CD4-positive, alpha-beta T cell (primary cell): ENCODE results near the gene IDNK. TPM values are rescaled to one million over a fixed set of nuclear protein-coding genes. Genes with fewer than 3 reads are reported as not detected.

Source experiments
- ATAC-seq: fragments of 200-7000 bp; cut with Tn5 transposase; one replicate; pipeline ENCODE4 v1.10.0; 2022; ENCODE audit warnings: mild to moderate bottlenecking; ENCODE audit not compliant: poor library complexity
- CTCF ChIA-PET: fragments of 350-600 bp; sonication (Branson Sonifier 250); formaldehyde crosslinking; loops from one replicate; lab custom pipeline; 2021; ENCODE audit warnings: antibody characterized with exemption, inconsistent platforms; lab: Charles Lee
- POLR2A ChIA-PET: fragments of 350-600 bp; sonication (Branson Sonifier 250); formaldehyde crosslinking; loops from one replicate; lab custom pipeline; 2021; ENCODE audit warnings: antibody characterized with exemption, inconsistent platforms; lab: Charles Lee
- DNase-seq, 14 experiments: peaks; one replicate each; pipeline ENCODE4 v3.0.0-alpha.2; 2013 to 2020; ENCODE audit warnings: mixed read lengths in 2 of 14
- H3K27ac ChIP-seq, 2 donors: one replicate each; pipeline versions ENCODE4 v1.5.1 to v1.7.0; 2013; ENCODE audit warnings: low read length in 2 of 2, low read depth in 1 of 2, mild to moderate bottlenecking in 1 of 2
- H3K27me3 ChIP-seq, 2 experiments: 1 replicate in 1 of 2; 2 replicates in 1 of 2; pipeline versions ENCODE4 v1.6.1 to v1.7.0; 2013; ENCODE audit warnings: low read length in 2 of 2, control low read depth in 1 of 2, mild to moderate bottlenecking in 1 of 2, moderate library complexity in 1 of 2; ENCODE audit not compliant: insufficient read depth in 2 of 2, control insufficient read depth in 1 of 2
- H3K36me3 ChIP-seq: one replicate; pipeline ENCODE4 v1.6.1; 2013; ENCODE audit warnings: low read length, control low read depth; ENCODE audit not compliant: insufficient read depth
- H3K4me1 ChIP-seq: one replicate; pipeline ENCODE4 v1.6.1; 2013; ENCODE audit warnings: low read length, control low read depth; ENCODE audit not compliant: insufficient read depth
- H3K4me3 ChIP-seq: one replicate; pipeline ENCODE4 v1.5.1; 2013; ENCODE audit warnings: mild to moderate bottlenecking, low read length, moderate library complexity
- H3K9me3 ChIP-seq, 2 experiments: 1 replicate in 1 of 2; 2 replicates in 1 of 2; pipeline versions ENCODE4 v1.6.1 to v1.7.0; 2013; ENCODE audit warnings: low read length in 2 of 2, mild to moderate bottlenecking in 2 of 2, control low read depth in 1 of 2, moderate library complexity in 1 of 2; ENCODE audit not compliant: control insufficient read depth in 1 of 2, insufficient read depth in 1 of 2
- H3K27ac Mint-ChIP-seq: one replicate; pipeline ENCODE4 v1.8.0; 2020; ENCODE audit warnings: mixed read lengths
- H3K27me3 Mint-ChIP-seq: one replicate; pipeline ENCODE4 v1.8.0; 2021; ENCODE audit warnings: mixed read lengths
- H3K36me3 Mint-ChIP-seq: one replicate; pipeline ENCODE4 v1.8.0; 2021; ENCODE audit warnings: low read depth, mixed read lengths
- H3K4me1 Mint-ChIP-seq: one replicate; pipeline ENCODE4 v1.8.0; 2021; ENCODE audit warnings: low read depth, mixed read lengths
- H3K4me3 Mint-ChIP-seq: one replicate; pipeline ENCODE4 v1.8.0; 2020; ENCODE audit warnings: mild to moderate bottlenecking, mixed read lengths
- H3K9me3 Mint-ChIP-seq: one replicate; pipeline ENCODE4 v1.8.0; 2020; ENCODE audit warnings: mixed read lengths
- intact Hi-C, 2 experiments: fragments of 100-400 bp; cut with DNase I in 1 of 2; cut with micrococcal nuclease in 1 of 2; formaldehyde crosslinking; loops; one replicate each; pipeline versions ENCODE4 v1.15.1 to v1.9.0; 2023 to 2025; cut with DNase I, micrococcal nuclease
- total RNA-seq, 174 experiments: library from RNA in 2 of 174; stranded (reverse) in 2 of 174; gene quantifications; one replicate each; pipeline ENCODE4 v1.2.3 and lab custom pipeline; 2021 to 2026
- TF ChIP-seq, protein P1 (sequence below): fragments of 200-600 bp; IDR thresholded peaks from one replicate; pipeline ENCODE4 v1.8.0; 2022; ENCODE audit warnings: antibody characterized with exemption, mild to moderate bottlenecking

IDNK gene
- total RNA-seq, 2 experiments from 2014 or later = 5.4 to 5.6 TPM

DNA sequence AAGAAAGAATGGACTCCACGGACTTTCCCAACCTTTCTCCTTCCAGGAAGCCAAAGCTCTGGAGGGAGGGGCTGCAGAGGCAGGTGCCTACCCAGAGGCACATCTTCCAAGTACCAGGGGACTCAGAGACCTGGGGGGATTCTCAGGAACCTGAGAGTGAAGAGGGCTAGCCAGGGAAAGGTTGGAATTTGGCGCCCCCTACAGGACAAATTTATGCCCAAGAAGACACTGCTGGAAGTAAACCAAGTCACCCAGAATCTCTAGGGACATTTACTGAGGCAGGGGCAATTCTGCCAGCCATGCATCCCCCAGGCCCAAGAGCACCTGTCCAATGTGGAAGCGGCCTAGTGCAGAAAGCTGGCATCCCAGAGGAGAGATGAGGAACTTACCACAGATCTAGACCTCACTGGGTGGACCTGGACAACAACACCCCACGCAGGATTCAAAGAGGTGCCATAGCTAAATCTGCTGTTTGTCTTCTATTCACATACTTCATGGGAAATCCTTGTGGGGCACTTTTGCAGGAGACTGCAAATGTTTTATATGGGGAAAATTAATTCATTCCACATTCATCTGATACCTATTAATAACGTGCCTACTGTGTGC lies 25.9 kb upstream of the IDNK start:
- Histone ChIP-seq H3K27me3 (no peaks in the 10 kb centered on the region), H3K9me3 (no peaks in the 10 kb centered on the region), H3K36me3 (no peaks in the 10 kb centered on the region), H3K4me3 (no peak overlapping the region), H3K4me1 (no peaks in the 10 kb centered on the region), H3K27ac (no peak overlapping the region)
- no peaks in the 10 kb centered on the region for H3K36me3 Mint-ChIP-seq
- ChIA-PET POLR2A (no interaction called here), CTCF (no interaction called here)
- DNase-seq (peak in 10 of 14 experiments; percentile 6 to 62 (median 16)), ATAC-seq (no peak)
- TF ChIP-seq, protein P1, sequence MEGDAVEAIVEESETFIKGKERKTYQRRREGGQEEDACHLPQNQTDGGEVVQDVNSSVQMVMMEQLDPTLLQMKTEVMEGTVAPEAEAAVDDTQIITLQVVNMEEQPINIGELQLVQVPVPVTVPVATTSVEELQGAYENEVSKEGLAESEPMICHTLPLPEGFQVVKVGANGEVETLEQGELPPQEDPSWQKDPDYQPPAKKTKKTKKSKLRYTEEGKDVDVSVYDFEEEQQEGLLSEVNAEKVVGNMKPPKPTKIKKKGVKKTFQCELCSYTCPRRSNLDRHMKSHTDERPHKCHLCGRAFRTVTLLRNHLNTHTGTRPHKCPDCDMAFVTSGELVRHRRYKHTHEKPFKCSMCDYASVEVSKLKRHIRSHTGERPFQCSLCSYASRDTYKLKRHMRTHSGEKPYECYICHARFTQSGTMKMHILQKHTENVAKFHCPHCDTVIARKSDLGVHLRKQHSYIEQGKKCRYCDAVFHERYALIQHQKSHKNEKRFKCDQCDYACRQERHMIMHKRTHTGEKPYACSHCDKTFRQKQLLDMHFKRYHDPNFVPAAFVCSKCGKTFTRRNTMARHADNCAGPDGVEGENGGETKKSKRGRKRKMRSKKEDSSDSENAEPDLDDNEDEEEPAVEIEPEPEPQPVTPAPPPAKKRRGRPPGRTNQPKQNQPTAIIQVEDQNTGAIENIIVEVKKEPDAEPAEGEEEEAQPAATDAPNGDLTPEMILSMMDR = peak; percentile 54
- H3K4me3 Mint-ChIP-seq = no peak overlapping the region
- H3K4me1 Mint-ChIP-seq = no peaks in the 10 kb centered on the region
- H3K27ac Mint-ChIP-seq = no peak overlapping the region
- no peaks in the 10 kb centered on the region for H3K27me3 Mint-ChIP-seq
- no peaks in the 10 kb centered on the region for H3K9me3 Mint-ChIP-seq
- intact Hi-C loops = loop anchor here in 1 of 2 experiments (5.0 kb wide), 1 partner anchor 55 kb away; no protein-coding TSS in a partner anchor

DNA sequence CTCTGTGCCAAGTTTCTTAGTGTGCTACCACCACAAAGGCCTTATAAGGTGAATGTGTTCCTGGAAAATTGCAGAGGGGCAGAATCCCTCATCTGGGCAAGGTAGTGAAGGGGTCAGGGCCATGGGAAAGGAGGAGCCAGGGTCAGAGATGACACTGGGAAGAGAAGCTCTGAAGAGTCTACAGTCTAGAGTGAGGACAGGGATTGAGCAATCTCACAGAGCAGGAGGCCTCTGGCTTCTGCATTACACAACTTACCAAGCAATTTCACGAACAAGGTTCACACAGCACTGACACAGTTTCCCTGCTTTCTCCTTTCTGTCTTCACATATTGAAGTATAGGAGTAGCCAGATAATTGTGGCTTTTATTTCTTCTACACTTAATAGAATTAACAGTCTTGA lies 24.5 kb upstream of the IDNK start:
- no peaks in the 10 kb centered on the region for H3K9me3 Mint-ChIP-seq
- Histone ChIP-seq H3K9me3 (no peaks in the 10 kb centered on the region), H3K27ac (no peak overlapping the region), H3K36me3 (no peaks in the 10 kb centered on the region), H3K4me3 (no peak overlapping the region), H3K27me3 (no peaks in the 10 kb centered on the region), H3K4me1 (no peaks in the 10 kb centered on the region)
- intact Hi-C loops = loop anchor here in 1 of 2 experiments (5.0 kb wide), 1 partner anchor 54 kb away; no protein-coding TSS in a partner anchor
- ChIA-PET POLR2A (no interaction called here), CTCF (no interaction called here)
- no peaks in the 10 kb centered on the region for H3K27me3 Mint-ChIP-seq
- no peaks in the 10 kb centered on the region for H3K4me1 Mint-ChIP-seq
- no peaks in the 10 kb centered on the region for H3K36me3 Mint-ChIP-seq
- ATAC-seq (no peak), DNase-seq (no peak)
- no peak overlapping the region for H3K4me3 Mint-ChIP-seq
- no peak overlapping the region for H3K27ac Mint-ChIP-seq
- TF ChIP-seq, protein P1 = no peak

- POLR2A ChIA-PET = no interaction called here
- ATAC-seq = no peak
- intact Hi-C loops = loop anchor here in 1 of 2 experiments (5.0 kb wide), 1 partner anchor 53 kb away; no protein-coding TSS in a partner anchor
- CTCF ChIA-PET = no interaction called here
- Histone ChIP-seq H3K4me1 (no peaks in the 10 kb centered on the region), H3K4me3 (no peak overlapping the region), H3K36me3 (no peaks in the 10 kb centered on the region), H3K27ac (no peak overlapping the region), H3K27me3 (no peaks in the 10 kb centered on the region), H3K9me3 (no peaks in the 10 kb centered on the region)
- TF ChIP-seq, protein P1 = no peak
- Mint-ChIP-seq H3K9me3 (no peaks in the 10 kb centered on the region), H3K36me3 (no peaks in the 10 kb centered on the region), H3K4me3 (no peak overlapping the region), H3K27me3 (no peaks in the 10 kb centered on the region), H3K27ac (no peak overlapping the region), H3K4me1 (no peaks in the 10 kb centered on the region)
- DNase-seq = no peak
Observed at GRCh38 chr9:83599071-83599470, 23.9 kb upstream of the IDNK start.
